Measurements from ENCODE around the gene SYT1.

DNA sequence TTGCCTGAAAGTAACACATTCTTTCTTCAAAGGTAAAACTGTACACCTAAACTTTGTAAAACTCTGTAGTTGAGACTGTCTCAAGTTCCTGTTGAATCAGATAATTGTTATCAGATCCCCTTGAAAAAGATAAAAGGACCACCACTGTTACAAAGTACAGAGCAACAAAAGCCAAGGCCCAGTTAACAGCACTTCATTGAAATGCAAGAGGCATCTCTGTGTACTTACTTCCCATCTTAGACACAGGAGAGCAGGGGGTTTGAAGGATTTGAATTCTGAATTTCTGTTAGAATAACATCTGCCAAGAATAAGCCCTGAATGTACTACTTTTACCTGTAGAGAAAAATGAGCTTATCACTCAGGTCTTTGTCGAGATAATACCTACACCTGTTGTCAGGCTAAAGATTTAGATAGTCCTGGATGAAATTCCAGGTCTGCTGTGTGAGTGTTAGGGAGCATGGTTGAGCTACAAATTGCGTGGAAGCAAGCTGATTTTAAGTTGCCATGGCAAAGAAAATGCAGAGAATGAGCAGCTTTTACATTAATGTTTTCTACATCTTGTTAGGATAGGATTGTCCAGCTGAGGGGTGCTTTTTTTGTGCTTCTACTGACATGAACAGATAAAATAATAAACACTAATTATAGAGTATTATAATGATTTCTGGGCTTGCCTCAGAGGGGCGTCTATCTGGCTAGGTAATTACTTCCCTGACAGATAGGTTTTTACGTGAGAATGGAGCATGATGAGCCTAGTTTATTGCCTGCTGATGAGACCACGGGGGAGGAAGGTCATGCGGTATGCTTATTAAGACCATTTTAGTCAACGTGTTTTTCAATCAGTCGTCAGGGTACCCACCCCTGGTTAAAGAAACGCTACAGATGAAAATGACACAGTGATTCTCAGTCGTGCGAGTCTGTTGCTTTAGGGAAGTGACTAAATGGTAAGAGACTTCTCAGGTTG lies 517.0 kb downstream of the SYT1 start:
- TF ChIP-seq SIN3A (IDR thresholded peaks at IDR 0.05; ENCODE audit: borderline replicate concordance, insufficient read depth, low read length) = no peak
- TF ChIP-seq POLR2AphosphoS5 (IDR thresholded peaks at IDR 0.05; ENCODE audit: low read depth, low read length) = no peak
- no peak for TF ChIP-seq TAF1 (IDR thresholded peaks at IDR 0.05; ENCODE audit: borderline replicate concordance, insufficient read depth, low read length)
- TF ChIP-seq REST (IDR thresholded peaks at IDR 0.05; ENCODE audit: insufficient read depth in 1 of 2, low read depth in 2 of 2, low read length in 2 of 2) = no peak
